22Rv1 (cell line): ENCODE data around the gene CYSTM1.

ENCODE experiments used
- H3K27ac ChIP-seq: fragments of 450-650 bp; 2 replicates; pipeline ENCODE4 v1.5.1; 2017
- CTCF ChIP-seq: fragments of 450-650 bp; IDR thresholded peaks from 2 replicates; pipeline ENCODE4 v1.5.1; 2017; ENCODE audit warnings: mild to moderate bottlenecking
- ZFX ChIP-seq: fragments of 450-650 bp; IDR thresholded peaks from 2 replicates; pipeline ENCODE4 v1.6.1; 2017; ENCODE audit warnings: antibody characterized with exemption, borderline replicate concordance

Gene CYSTM1

GRCh38 chr5:140259500-140259899 is 84.5 kb downstream of the CYSTM1 start:
- no peak for TF ChIP-seq ZFX
- TF ChIP-seq CTCF: no peak
- H3K27ac ChIP-seq: no peak overlapping the region

- no peak overlapping the region for H3K27ac ChIP-seq
- no peak for TF ChIP-seq CTCF
- no peak for TF ChIP-seq ZFX
Measured at GRCh38 chr5:140260089-140260656, 85.2 kb downstream of the CYSTM1 start.

GRCh38 chr5:140261403-140262171 is 86.6 kb downstream of the CYSTM1 start:
- H3K27ac ChIP-seq: peak overlapping the region; percentile 59
- TF ChIP-seq ZFX (no peak), CTCF (peak; percentile 5; the same call in 1 of the 2 replicates)

GRCh38 chr5:140262221-140262620 is 87.2 kb downstream of the CYSTM1 start:
- TF ChIP-seq CTCF (no peak), ZFX (no peak)
- peak overlapping the region; percentile 59 for H3K27ac ChIP-seq

- no peak for TF ChIP-seq CTCF
- TF ChIP-seq ZFX: no peak
- no peak overlapping the region for H3K27ac ChIP-seq
Measured at GRCh38 chr5:140262839-140263238, 87.9 kb downstream of the CYSTM1 start.

- TF ChIP-seq CTCF (no peak), ZFX (no peak)
- no peak overlapping the region for H3K27ac ChIP-seq
Measured at GRCh38 chr5:140265845-140266244, 90.9 kb downstream of the CYSTM1 start.
